HG02943 (cell line): ENCODE data around the gene TYROBP.
"Not testable (repeated sequence)": the region's sequence is repeated elsewhere in the genome, so short reads cannot be mapped to it uniquely, and the experiment has no call there.

ENCODE experiments used
- ATAC-seq: cut with Tn5 transposase; IDR thresholded peaks from one replicate; pipeline ENCODE4 v1.9.1; 2021; ENCODE audit warnings: mild to moderate bottlenecking, low read depth, moderate library complexity; ENCODE audit not compliant: unreplicated experiment

Gene TYROBP

DNA sequence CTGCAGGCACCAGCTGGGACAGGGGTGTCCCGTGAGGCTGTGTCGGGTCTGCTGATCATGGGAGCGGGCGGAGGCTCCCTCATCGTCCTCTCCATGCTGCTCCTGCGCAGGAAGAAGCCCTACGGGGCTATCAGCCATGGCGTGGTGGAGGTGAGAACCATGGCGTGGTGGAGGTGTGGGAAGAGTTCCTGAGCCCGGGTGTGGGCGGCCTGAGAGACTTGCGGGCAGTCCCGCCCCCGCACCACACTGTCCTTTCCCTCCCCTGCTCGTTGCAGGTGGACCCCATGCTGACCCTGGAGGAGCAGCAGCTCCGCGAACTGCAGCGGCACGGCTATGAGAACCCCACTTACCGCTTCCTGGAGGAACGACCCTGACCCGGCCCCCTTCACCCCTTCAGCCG, 29.0 kb downstream of the TYROBP start:
- ATAC-seq: no peak

- ATAC-seq: no peak
These were observed 33.6 kb downstream of the TYROBP start for GRCh38 chr19:35874392-35874930.

DNA sequence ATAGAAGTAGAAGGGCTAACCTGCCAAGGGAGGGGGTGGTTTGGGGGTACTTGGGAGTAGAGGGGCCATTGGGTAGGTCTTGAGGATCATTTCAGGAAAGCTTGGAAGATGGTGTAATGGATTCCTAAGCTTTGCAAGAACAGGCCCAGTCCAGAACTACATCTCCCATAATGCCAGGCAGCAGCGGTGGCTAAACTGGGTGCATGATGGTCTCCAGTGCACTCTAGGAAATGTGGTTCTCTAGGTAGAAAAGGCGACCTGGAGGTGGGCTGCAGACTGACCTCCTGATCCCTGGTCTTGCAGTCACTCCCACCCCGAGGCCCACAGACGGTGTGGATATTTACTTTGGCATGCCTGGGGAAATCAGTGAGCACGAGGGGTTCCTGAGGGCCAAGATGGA, 35.9 kb downstream of the TYROBP start:
- no peak for ATAC-seq

GRCh38 chr19:35871611-35872010, 36.5 kb downstream of the TYROBP start:
- ATAC-seq: no peak

- no peak for ATAC-seq
These were observed 37.3 kb downstream of the TYROBP start for GRCh38 chr19:35870798-35871197.

DNA sequence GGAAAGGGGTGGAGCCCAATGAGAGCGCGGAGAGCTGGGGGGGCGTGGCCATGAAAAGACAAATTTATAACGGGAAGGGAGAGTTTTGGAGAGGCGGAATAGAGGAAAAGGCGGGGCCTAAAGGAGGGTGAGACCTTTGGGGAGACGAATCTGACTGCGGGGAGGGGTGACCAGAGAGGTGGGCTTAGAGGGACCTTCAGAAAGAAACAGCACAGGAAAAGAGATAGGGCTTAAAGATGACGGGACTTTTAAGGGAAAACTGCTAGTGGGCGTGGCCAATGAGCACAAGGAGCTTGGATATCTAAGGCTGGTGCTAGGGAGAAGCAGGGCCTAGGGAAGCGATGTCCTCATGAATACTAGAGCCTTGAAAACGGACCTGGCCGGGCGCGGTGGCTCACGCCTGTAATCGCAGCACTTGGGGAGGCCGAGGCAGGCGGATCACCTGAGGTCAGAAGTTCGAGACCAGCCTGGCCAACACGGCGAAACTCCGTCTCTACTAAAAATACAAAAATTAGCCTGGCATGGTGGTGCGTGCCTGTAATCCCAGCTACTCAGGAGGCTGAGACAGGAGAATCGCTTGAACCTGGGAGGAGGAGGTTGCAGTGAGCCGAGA, 37.9 kb downstream of the TYROBP start:
- ATAC-seq: not testable (repeated sequence)

GRCh38 chr19:35869327-35870123, 38.6 kb downstream of the TYROBP start:
- ATAC-seq: no peak

DNA sequence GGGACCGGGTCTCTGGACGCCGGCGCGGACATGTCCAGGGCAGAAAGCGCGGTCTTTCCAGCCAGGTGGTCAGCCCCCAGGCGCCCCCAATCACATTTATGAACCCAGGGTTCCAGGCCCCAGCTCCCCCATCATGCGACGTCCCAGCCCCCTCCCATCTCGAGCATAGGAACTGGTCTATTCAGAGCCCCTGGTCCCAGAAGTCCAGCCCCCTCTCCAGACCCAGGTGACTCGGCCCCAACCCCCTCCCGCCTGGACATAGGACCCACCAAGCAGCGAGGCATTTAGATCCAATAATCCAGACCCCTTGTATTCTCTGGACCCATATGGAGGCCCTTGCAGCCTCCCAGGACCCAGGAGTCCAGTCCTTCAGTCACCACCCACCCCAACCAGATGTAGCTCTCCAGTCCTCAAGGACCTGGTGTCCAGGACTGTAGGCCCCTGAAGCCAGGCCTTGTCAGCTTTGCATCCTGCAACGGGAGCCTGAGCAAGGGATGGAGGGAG, 39.2 kb downstream of the TYROBP start:
- ATAC-seq: no peak

DNA sequence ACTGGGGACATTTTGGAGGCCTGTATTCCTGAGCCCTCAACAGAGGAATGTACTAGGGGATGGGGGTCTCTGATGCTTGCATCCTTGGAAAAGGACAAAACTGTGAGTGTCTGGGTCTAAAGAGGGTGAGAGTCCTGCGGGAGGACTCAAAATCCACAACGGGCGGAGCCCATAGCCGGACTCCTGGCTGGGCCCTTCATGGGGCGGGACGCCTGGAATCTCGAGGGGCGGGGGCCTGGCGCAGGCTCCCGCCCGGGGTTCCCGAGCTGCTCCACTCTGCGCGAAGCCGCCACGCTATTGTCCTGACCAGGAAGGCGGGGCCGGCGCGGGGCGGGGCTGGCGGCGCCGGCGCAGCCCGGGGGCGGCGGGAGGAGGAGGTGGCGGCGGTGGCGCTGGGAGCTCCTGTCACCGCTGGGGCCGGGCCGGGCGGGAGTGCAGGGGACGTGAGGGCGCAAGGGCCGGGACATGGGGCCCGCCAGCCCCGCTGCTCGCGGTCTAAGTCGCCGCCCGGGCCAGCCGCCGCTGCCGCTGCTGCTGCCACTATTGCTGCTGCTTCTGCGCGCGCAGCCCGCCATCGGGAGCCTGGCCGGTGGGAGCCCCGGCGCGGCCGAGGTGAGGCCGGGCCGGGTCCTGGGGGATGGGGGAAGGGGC, 39.8 kb downstream of the TYROBP start, which contains the start of gene APLP1:
Gene APLP1, plus strand, starts transcription at position 403 of the 651 bp plus-strand sequence. Its CDS starts 63 bp downstream, at position 466.
- ATAC-seq: no peak

GRCh38 chr19:35863018-35863417, 45.1 kb downstream of the TYROBP start:
- no peak for ATAC-seq

DNA sequence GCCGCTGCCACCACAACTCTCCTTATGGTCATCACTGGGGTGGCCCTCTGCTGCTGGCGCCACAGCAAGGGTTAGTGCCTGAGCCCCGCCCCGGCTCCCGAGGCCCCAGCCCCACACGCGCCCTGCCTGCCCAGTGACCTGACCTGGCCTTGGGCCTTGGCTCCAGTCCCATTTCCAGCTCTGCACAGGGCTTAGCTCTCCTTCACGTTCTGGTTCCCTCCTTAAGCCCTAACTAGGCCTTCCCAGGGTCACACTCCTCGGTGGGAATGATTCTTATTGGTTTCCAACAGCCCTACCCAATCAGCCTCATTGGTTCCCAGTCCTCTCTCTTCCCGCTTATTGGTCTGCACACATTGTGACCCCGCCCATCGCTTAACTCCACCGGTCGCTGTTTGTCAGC, 45.6 kb downstream of the TYROBP start:
- ATAC-seq: no peak

- no peak for ATAC-seq
These were observed 46.4 kb downstream of the TYROBP start for GRCh38 chr19:35861640-35862160.

- ATAC-seq: no peak
These were observed 47.1 kb downstream of the TYROBP start for GRCh38 chr19:35860818-35861639.

DNA sequence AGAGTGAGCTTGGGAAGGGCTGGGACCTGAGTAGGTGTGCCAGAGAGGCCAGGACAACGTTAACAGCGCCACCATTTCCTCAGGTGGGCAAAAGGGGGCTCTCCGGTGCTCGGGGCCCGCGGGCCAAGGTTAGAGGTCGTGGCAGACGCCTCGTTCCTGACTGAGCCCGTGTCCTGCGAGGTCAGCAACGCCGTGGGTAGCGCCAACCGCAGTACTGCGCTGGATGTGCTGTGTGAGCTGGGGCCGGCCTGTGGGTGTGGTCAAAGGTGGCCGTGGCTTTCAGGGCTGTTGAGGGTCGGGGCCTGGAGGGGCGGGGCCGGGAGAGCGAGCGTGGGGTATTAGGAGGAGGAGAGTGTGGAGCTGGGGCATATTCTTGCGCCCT, 47.7 kb downstream of the TYROBP start:
- ATAC-seq: no peak

DNA sequence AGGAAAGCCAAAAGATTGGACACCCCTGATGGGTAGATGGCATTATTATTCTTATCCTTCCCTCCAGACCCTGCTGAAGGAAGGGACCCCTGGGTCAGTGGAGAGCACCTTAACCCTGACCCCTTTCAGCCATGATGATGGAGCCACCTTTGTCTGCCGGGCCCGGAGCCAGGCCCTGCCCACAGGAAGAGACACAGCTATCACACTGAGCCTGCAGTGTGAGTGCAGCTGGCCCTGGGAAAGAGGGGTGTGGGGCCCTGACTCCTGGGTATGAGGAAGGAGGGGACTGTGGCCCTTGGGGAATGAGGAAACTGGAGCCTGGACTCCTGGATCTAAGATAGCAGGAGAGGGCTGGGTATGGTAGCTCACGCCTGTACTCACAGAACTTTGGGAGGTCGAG, 48.7 kb downstream of the TYROBP start:
- ATAC-seq: no peak

GRCh38 chr19:35858311-35858710, 49.8 kb downstream of the TYROBP start:
- no peak for ATAC-seq

DNA sequence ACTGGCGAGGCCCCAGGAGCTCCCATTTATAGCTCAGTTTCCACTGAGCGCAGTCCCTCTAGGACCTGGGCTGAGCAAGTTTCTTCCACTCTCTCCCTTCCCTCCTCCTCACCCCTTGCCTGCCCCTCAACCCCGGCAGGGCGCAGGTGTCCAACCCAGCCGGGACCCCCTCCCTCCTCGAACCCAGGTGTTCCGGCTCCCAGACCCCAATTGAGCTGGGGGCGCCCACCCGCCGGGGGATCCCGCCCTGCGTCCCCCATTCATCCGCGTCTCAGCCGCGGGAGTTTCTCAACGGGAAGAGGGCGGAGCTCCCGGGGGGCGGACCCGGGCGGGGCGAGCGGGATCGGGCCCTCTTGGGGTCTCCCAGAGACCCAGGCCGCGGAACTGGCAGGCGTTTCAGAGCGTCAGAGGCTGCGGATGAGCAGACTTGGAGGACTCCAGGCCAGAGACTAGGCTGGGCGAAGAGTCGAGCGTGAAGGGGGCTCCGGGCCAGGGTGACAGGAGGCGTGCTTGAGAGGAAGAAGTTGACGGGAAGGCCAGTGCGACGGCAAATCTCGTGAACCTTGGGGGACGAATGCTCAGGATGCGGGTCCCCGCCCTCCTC, 51.4 kb downstream of the TYROBP start, which contains the start of gene KIRREL2:
Gene KIRREL2, plus strand, starts transcription at position 366 of the 604 bp plus-strand sequence. Its CDS starts 209 bp downstream, at position 575.
- ATAC-seq: no peak
